Memory B cell (primary cell): ENCODE data around the gene SSH3.

Source experiments
- ATAC-seq: fragments of 150-1000 bp; cut with Tn5 transposase; 2 replicates; pipeline ENCODE4 v1.10.0; 2021; ENCODE audit warnings: low read depth, mild to moderate bottlenecking, moderate library complexity
- DNase-seq, 2 donors: peaks; one replicate each; pipeline ENCODE4 v3.0.0; 2022; ENCODE audit warnings: low spot score in 2 of 2
- H3K27ac Mint-ChIP-seq: one replicate; pipeline ENCODE4 v1.8.0; 2022; ENCODE audit warnings: mild to moderate bottlenecking, moderate library complexity, mixed read lengths
- H3K27me3 Mint-ChIP-seq: one replicate; pipeline ENCODE4 v1.8.0; 2022; ENCODE audit warnings: mixed read lengths
- H3K36me3 Mint-ChIP-seq: one replicate; pipeline ENCODE4 v1.8.0; 2022; ENCODE audit warnings: mild to moderate bottlenecking, mixed read lengths
- H3K4me1 Mint-ChIP-seq: one replicate; pipeline ENCODE4 v1.8.0; 2022; ENCODE audit warnings: mixed read lengths
- H3K4me3 Mint-ChIP-seq: one replicate; pipeline ENCODE4 v1.8.0; 2022; ENCODE audit warnings: mild to moderate bottlenecking, moderate library complexity, mixed read lengths
- H3K9me3 Mint-ChIP-seq: one replicate; pipeline ENCODE4 v1.8.0; 2022; ENCODE audit warnings: mixed read lengths

SSH3 gene

GRCh38 chr11:67355023-67355793, 51.9 kb downstream of the SSH3 start:
- DNase-seq = peak in 1 of 2 donors; percentile 13
- Mint-ChIP-seq H3K4me3 (no peak overlapping the region), H3K27me3 (no peaks in the 10 kb centered on the region), H3K4me1 (peaks cover 53% of the 10 kb centered on the region), H3K9me3 (no peaks in the 10 kb centered on the region), H3K27ac (no peak overlapping the region), H3K36me3 (peaks cover 1% of the 10 kb centered on the region)
- ATAC-seq = no peak

- no peak overlapping the region for H3K27ac Mint-ChIP-seq
- no peaks in the 10 kb centered on the region for H3K9me3 Mint-ChIP-seq
- peak overlapping the region; percentile 75 for H3K4me3 Mint-ChIP-seq
- peaks cover 3% of the 10 kb centered on the region for H3K36me3 Mint-ChIP-seq
- peaks cover 52% of the 10 kb centered on the region for H3K4me1 Mint-ChIP-seq
- H3K27me3 Mint-ChIP-seq = no peaks in the 10 kb centered on the region
- peak in 1 of 2 donors; percentile 12 for DNase-seq
- no peak for ATAC-seq
Measured at GRCh38 chr11:67355794-67356386, 52.6 kb downstream of the SSH3 start.

- Mint-ChIP-seq H3K36me3 (peaks cover 3% of the 10 kb centered on the region), H3K4me3 (peak overlapping the region; percentile 75), H3K4me1 (peaks cover 55% of the 10 kb centered on the region), H3K27ac (peak overlapping the region; percentile 83), H3K27me3 (no peaks in the 10 kb centered on the region), H3K9me3 (no peaks in the 10 kb centered on the region)
- ATAC-seq (no peak), DNase-seq (peak in 1 of 2 donors; percentile 26)
Measured at GRCh38 chr11:67356387-67356863, 53.1 kb downstream of the SSH3 start.

- peak overlapping the region; percentile 75 for H3K4me3 Mint-ChIP-seq
- H3K4me1 Mint-ChIP-seq = peaks cover 61% of the 10 kb centered on the region
- H3K36me3 Mint-ChIP-seq = peaks cover 3% of the 10 kb centered on the region
- H3K27me3 Mint-ChIP-seq = no peaks in the 10 kb centered on the region
- H3K9me3 Mint-ChIP-seq = no peaks in the 10 kb centered on the region
- ATAC-seq = no peak
- peak; percentile 64 to 69 for DNase-seq
- peak overlapping the region; percentile 83 for H3K27ac Mint-ChIP-seq
Measured at GRCh38 chr11:67356864-67357561, 53.7 kb downstream of the SSH3 start.

GRCh38 chr11:67357831-67358670, 54.7 kb downstream of the SSH3 start:
- ATAC-seq = no peak
- peaks cover 3% of the 10 kb centered on the region for H3K36me3 Mint-ChIP-seq
- H3K4me1 Mint-ChIP-seq = peaks cover 64% of the 10 kb centered on the region
- no peak overlapping the region for H3K27ac Mint-ChIP-seq
- no peaks in the 10 kb centered on the region for H3K27me3 Mint-ChIP-seq
- DNase-seq = no peak
- no peak overlapping the region for H3K4me3 Mint-ChIP-seq
- H3K9me3 Mint-ChIP-seq = no peaks in the 10 kb centered on the region
